Effector CD8-positive, alpha-beta T cell (primary cell): ENCODE measurements around the gene TMPRSS6.

Source experiments
- DNase-seq: peaks from one replicate; lab custom pipeline; 2025; lab: John Stamatoyannopoulos, UW
- total RNA-seq, 4 experiments: gene quantifications; one replicate each; lab custom pipeline; 2026; lab: John Stamatoyannopoulos, UW

TMPRSS6 gene
- total RNA-seq: 0.54 to 2.8 (median 1.2) reads per million in 4 experiments

GRCh38 chr22:37109242-37109917, at the start of gene TMPRSS6:
TMPRSS6 (minus strand) TSS chr22:37109713; CDS start chr22:37103417, 6,296 bp downstream.
- DNase-seq: no peak

- no peak for DNase-seq
Measured at GRCh38 chr22:37158963-37159290, 49.4 kb upstream of the TMPRSS6 start.

- no peak for DNase-seq
Measured at GRCh38 chr22:37157516-37158285, 48.2 kb upstream of the TMPRSS6 start.

- no peak for DNase-seq
Measured at GRCh38 chr22:37156686-37157435, 47.3 kb upstream of the TMPRSS6 start.

- DNase-seq: no peak
Measured at GRCh38 chr22:37155971-37156370, 46.5 kb upstream of the TMPRSS6 start.

GRCh38 chr22:37154925-37155712, 45.6 kb upstream of the TMPRSS6 start:
- DNase-seq: no peak

- no peak for DNase-seq
Measured at GRCh38 chr22:37153901-37154300, 44.4 kb upstream of the TMPRSS6 start.

GRCh38 chr22:37151401-37151800, 41.9 kb upstream of the TMPRSS6 start:
- no peak for DNase-seq

GRCh38 chr22:37150701-37151100, 41.2 kb upstream of the TMPRSS6 start:
- DNase-seq: no peak

- no peak for DNase-seq
Measured at GRCh38 chr22:37148742-37149665, 39.5 kb upstream of the TMPRSS6 start.

GRCh38 chr22:37148031-37148651, 38.6 kb upstream of the TMPRSS6 start:
- no peak for DNase-seq

- DNase-seq: no peak
Measured at GRCh38 chr22:37147186-37147990, 37.9 kb upstream of the TMPRSS6 start.

- DNase-seq: no peak
Measured at GRCh38 chr22:37146507-37147180, 37.1 kb upstream of the TMPRSS6 start.

- DNase-seq: no peak
Measured at GRCh38 chr22:37146051-37146385, 36.5 kb upstream of the TMPRSS6 start.

- no peak for DNase-seq
Measured at GRCh38 chr22:37145180-37146050, 35.9 kb upstream of the TMPRSS6 start.

GRCh38 chr22:37144180-37144554, 34.7 kb upstream of the TMPRSS6 start:
- DNase-seq: no peak

- DNase-seq: no peak
Measured at GRCh38 chr22:37141971-37142370, 32.5 kb upstream of the TMPRSS6 start.

GRCh38 chr22:37141476-37141875, 32.0 kb upstream of the TMPRSS6 start:
- DNase-seq: no peak
